D721Med (cell line): ENCODE results near the gene ZDHHC16.
"Not testable (repeated sequence)": the region's sequence is repeated elsewhere in the genome, so short reads cannot be mapped to it uniquely, and the experiment has no call there.

ENCODE experiments used
- DNase-seq: peaks from one replicate; pipeline ENCODE4 v3.0.0; 2011; ENCODE audit warnings: low spot score; ENCODE audit not compliant: insufficient read length
- FAIRE-seq: peaks from 2 replicates; lab custom pipeline; 2011; peaks lifted over from hg19 to GRCh38; lab: Jason Lieb, UNC
- TF ChIP-seq, protein P1 (sequence below): IDR thresholded peaks from 2 replicates; pipeline ENCODE4 v1.5.1; 2012; ENCODE audit warnings: mild to moderate bottlenecking, control low read depth; ENCODE audit not compliant: insufficient read depth; ENCODE audit errors: missing control alignments

The ZDHHC16 gene

DNA sequence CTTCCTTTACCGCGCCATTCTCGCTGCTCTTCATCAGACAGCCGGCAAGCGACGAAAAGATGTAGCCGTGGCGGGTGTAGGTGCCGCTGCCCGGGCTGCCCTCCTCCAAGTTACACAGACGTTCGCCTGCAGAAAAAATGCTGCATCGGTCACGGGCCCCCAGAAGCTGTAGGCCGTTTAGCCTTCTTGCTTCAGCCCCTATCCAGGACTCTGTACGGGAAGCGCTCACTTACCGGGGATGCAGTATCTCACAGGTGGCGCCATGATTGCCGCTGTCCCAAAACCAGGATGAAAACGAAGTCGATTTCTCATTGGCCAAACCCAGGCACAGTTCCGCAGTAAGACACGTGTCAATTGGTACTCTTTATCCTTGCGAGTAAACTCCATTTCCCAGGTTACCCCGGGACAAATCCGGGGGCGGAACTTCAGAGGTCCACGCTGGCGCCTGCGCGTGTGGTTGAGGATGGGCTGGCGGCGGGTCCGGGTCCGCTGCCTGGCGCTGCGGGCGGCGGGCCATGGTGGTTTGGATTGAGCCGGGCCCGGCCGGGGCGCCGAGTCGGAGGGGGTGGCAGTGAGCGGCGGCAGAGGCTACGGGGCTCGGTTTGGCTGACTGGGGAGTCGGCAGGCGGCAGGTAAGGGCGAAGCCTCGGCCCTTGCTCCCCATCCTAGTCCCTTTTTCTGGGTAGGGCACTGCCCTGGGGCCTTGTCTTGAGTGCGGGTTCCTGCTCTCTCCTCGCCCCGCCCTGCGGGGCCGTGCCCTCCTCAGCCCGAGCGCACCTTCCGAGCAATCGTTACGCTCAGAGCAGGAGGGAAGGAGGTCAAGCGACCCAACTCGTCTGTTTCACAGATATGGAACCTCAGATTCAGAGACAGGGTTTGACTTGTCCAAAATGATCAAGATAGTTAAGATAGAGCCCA is at the start of gene ZDHHC16, which contains the start of gene EXOSC1:
TSS of gene ZDHHC16 (plus strand) at position 454 of the 918 bp plus-strand sequence. CDS start 5,501 bp downstream, outside the sequence.
TSS of gene EXOSC1 (minus strand) at position 285 of the 918 bp plus-strand sequence. CDS start at position 264, 21 bp downstream.
- peak; percentile 38 for FAIRE-seq
- TF ChIP-seq, protein P1, sequence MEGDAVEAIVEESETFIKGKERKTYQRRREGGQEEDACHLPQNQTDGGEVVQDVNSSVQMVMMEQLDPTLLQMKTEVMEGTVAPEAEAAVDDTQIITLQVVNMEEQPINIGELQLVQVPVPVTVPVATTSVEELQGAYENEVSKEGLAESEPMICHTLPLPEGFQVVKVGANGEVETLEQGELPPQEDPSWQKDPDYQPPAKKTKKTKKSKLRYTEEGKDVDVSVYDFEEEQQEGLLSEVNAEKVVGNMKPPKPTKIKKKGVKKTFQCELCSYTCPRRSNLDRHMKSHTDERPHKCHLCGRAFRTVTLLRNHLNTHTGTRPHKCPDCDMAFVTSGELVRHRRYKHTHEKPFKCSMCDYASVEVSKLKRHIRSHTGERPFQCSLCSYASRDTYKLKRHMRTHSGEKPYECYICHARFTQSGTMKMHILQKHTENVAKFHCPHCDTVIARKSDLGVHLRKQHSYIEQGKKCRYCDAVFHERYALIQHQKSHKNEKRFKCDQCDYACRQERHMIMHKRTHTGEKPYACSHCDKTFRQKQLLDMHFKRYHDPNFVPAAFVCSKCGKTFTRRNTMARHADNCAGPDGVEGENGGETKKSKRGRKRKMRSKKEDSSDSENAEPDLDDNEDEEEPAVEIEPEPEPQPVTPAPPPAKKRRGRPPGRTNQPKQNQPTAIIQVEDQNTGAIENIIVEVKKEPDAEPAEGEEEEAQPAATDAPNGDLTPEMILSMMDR, result no peak

DNA sequence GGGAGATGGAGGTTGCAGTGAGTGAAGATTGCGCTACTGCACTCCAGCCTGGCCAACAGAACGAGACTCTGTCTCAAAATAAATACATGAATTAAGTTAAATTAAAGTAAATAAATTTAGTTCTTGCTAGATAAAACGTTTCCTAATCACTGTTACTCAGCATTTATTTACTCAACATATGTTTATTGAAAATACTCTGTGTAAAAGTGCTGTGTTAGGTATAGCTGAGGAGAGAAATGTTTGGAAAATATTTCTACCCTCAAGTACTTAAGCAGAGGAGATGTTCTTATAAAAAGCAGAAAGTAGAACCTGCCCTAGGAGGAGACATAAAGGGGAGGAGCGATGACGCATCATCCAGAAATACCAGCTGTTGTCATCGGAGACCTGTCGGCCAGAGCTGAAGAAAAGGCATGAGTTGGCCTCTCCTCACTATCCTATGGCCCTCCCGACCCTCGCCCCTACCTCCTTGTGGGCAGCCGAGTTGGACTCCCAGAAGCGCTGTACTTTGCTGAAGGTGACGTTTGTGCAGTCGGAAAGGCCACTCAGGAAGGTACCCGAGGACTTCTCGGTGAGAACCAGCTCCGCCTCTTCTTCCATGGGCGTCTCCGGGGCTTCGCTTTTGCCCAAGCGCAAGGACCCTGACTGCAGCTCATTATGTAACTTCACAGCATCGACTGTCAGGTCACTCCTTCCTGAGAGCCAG is 46.0 kb upstream of the ZDHHC16 start:
- TF ChIP-seq, protein P1, result no peak
- no peak for FAIRE-seq
- DNase-seq, result no peak

More for the DNA sequence above, at the start of gene ZDHHC16, which contains the start of gene EXOSC1:
- peak; percentile 99 for DNase-seq

DNA sequence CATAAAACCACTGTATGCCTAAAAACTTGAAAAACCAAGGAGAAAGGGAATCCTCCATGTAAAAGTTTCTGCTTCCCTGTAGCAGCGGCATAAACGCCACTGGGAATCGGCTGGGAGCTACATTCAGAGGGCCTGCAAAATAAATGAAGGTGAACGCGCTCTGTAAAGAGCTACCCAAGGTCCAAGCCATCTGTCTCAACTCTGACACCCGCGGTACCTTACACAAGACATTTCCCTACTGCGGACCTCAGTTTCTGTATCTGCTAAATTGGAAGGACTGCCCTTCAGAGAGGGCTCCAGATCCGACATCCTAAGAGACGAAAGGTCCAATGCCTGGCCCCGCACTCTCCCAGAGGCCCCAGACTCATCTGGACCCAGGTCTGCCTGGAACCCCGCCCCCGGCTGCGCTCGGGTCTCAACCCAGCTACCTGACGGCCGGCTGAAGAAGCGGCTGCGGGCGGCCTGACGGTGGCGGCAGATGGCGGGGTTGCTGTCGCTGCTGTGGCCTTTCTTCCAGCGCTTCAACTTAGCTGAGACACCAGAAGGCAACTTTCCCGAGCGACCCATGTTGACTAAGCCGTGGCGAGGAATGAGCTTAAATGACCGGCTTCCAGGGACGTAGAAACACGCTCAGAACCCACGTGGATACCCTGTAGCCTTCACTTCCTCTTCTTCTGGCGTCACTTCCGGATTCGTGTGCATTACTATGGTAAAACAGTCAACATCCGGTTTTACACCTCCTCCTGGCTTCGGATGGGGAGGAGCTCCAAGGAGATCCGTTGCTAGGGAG is 45.1 kb upstream of the ZDHHC16 start, which contains the start of gene RRP12:
TSS of gene RRP12 (minus strand) at position 676 of the 790 bp plus-strand sequence. CDS start at position 567, 109 bp downstream.
- FAIRE-seq, result peak; percentile 96

DNA sequence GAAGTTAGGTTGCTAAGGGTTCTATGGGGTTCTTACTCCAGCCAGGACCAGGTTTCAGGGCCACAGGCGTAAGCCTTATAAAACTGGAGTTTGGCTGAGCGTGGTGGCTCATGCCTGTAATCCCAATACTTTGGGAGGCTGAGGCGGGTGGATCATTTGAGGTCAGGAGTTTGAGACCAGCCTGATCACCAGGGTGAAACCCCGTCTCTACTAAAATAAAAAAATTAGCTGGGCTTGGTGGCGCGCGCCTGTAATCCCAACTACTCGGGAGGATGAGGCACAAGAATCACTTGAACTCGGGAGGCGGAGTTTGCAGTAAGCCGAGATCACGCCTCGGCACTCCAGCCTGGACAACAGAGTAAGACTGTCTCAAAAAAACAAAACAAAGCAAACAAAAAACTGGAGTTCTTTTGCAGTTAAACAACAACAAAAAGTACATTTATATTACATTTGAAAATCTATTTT is 44.5 kb upstream of the ZDHHC16 start:
- no peak for FAIRE-seq
- DNase-seq, result no peak
- TF ChIP-seq, protein P1, result no peak

More for the DNA sequence above, 45.1 kb upstream of the ZDHHC16 start, which contains the start of gene RRP12:
- peak; percentile 97 for DNase-seq
- TF ChIP-seq, protein P1, result no peak

DNA sequence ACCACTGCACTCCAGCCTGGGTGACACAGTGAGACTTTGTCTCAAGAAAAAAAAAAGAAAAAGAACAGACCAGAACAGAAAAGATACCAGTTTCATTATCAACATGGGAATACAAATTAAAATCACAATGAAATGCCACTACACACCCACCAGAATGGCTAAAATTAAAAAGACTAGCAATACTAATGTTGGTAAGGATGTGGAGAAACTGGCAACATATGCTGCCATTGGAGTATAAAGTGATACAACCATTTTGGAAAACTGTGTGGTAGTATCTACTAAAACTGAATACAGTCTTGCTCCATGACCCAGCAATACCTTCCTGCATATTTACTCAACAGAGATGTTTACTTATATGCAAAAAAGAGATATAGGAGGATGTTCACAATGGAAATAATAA is 41.9 kb upstream of the ZDHHC16 start:
- FAIRE-seq (no peak), DNase-seq (no peak)
- TF ChIP-seq, protein P1, result no peak

DNA sequence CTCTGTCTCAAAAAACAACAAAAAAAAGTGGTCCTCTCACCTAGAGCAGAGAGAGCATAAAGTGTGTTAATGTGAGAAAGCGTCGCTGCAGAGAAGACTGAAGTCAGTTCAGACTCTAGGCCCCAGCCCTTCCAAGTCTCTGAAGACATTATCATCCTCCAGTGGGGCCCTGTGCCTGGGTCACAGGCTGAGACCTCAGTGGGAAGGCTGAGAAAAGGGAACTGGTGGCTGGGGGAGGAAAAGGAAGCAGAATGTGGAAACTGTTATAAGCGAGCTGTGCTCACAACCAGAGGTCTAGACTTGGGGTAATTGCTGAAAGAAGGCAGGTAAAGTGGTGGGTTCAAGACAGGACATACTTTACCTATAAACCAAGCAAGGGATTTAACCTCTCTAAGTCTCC is 39.9 kb upstream of the ZDHHC16 start:
- TF ChIP-seq, protein P1, result no peak
- no peak for DNase-seq

GRCh38 chr10:97406483-97406882 is 39.5 kb upstream of the ZDHHC16 start:
- not testable (repeated sequence) for DNase-seq

More for the DNA sequence above, 39.9 kb upstream of the ZDHHC16 start:
- FAIRE-seq, result no peak

More at GRCh38 chr10:97406483-97406882, 39.5 kb upstream of the ZDHHC16 start:
- FAIRE-seq, result not testable (repeated sequence)
